Measurements from ENCODE around the gene FSD1L.

FSD1L gene

GRCh38 chr9:105447814-105448812 lies at the start of gene FSD1L:
Gene FSD1L (plus strand): TSS chr9:105448034. CDS start chr9:105448221, 187 bp downstream.
- POLR2A ChIA-PET = no interaction called here
- peak within 1 kb of the TSS; percentile 27; the same call in 1 of the 2 replicates for H3K27ac ChIP-seq (ENCODE audit: extremely low read depth, low read depth, low read length)
- TF ChIP-seq ZNF426 (tag by site-specific recombination; IDR thresholded peaks at IDR 0.05) (no peak), ZNF449 (tag by site-specific recombination; IDR thresholded peaks at IDR 0.05) (peak; percentile 96), ZNF184 (tag by site-specific recombination; IDR thresholded peaks at IDR 0.05) (no peak), ZBTB7A (tag by site-specific recombination; IDR thresholded peaks at IDR 0.05; ENCODE audit: low read depth) (no peak), PRDM4 (tag by site-specific recombination; IDR thresholded peaks at IDR 0.05) (no peak), SALL2 (tag by site-specific recombination; IDR thresholded peaks at IDR 0.05; ENCODE audit: borderline replicate concordance) (no peak), ZNF23 (tag by site-specific recombination; IDR thresholded peaks at IDR 0.05; ENCODE audit: borderline replicate concordance) (no peak), ZNF76 (tag by site-specific recombination; IDR thresholded peaks at IDR 0.05; ENCODE audit: borderline replicate concordance, low read depth) (no peak), ZIC2 (tag by site-specific recombination; IDR thresholded peaks at IDR 0.05) (no peak), ZFP37 (tag by site-specific recombination; IDR thresholded peaks at IDR 0.05) (no peak), ZNF768 (tag by site-specific recombination; IDR thresholded peaks at IDR 0.05) (no peak), ZNF146 (tag by site-specific recombination; IDR thresholded peaks at IDR 0.05) (no peak), SCRT1 (tag by site-specific recombination; IDR thresholded peaks at IDR 0.05; ENCODE audit: borderline replicate concordance) (no peak), ZNF121 (tag by site-specific recombination; IDR thresholded peaks at IDR 0.05) (no peak), ZNF311 (tag by site-specific recombination; IDR thresholded peaks at IDR 0.05; ENCODE audit: borderline replicate concordance) (no peak), ZNF791 (tag by site-specific recombination; IDR thresholded peaks at IDR 0.05) (no peak), KLF16 (tag by site-specific recombination; IDR thresholded peaks at IDR 0.05) (no peak), SETDB1 (IDR thresholded peaks at IDR 0.05; ENCODE audit: insufficient read length, low read length) (no peak), ZBTB6 (tag by site-specific recombination; IDR thresholded peaks at IDR 0.05) (no peak), MEIS1 (CRISPR knock-in tag; IDR thresholded peaks at IDR 0.05; ENCODE audit: borderline replicate concordance) (no peak), TCF7L2 (IDR thresholded peaks at IDR 0.05; ENCODE audit: borderline replicate concordance, low read depth, low read length) (no peak), ZNF621 (tag by site-specific recombination; IDR thresholded peaks at IDR 0.05) (no peak), ZFP69B (tag by site-specific recombination; IDR thresholded peaks at IDR 0.05) (peak; percentile 83), ZNF16 (tag by site-specific recombination; IDR thresholded peaks at IDR 0.05; ENCODE audit: low read depth) (no peak), ZFP41 (tag by site-specific recombination; IDR thresholded peaks at IDR 0.05; ENCODE audit: borderline replicate concordance) (no peak), TSHZ1 (tag by site-specific recombination; IDR thresholded peaks at IDR 0.05; ENCODE audit: borderline replicate concordance) (no peak), SP3 (tag by site-specific recombination; IDR thresholded peaks at IDR 0.05) (no peak; the same call in 1 of the 2 replicates)

More at GRCh38 chr9:105447814-105448812, at the start of gene FSD1L:
- Histone ChIP-seq H3K4me3 (ENCODE audit: low read depth, low read length) (peak within 1 kb of the TSS; percentile 96), H3K36me3 (ENCODE audit: control insufficient read depth in 2 of 2, insufficient read depth in 1 of 2, low read length in 2 of 2) (no peaks in the 10 kb centered on the region), H3K4me1 (ENCODE audit: control insufficient read depth, insufficient read depth, low read length) (no peaks in the 10 kb centered on the region), H3K9me3 (ENCODE audit: control insufficient read depth, insufficient read depth, low read depth, low read length) (no peaks in the 10 kb centered on the region)
- CTCF ChIA-PET = interaction anchor here (0.6 to 0.9 kb wide), 2 partner anchors 10 to 166 kb away, joined by 4 read pairs; no protein-coding TSS in a partner anchor
